Testis (tissue), 3 donors: ENCODE results near the gene AMOT. TPM values are rescaled to one million over a fixed set of nuclear protein-coding genes. Genes with fewer than 3 reads are reported as not detected.

ENCODE experiments used
- DNase-seq: peaks from one replicate; pipeline ENCODE4 v3.0.0-alpha.2; 2019
- H3K27ac ChIP-seq, 2 donors: fragments of 200-600 bp; sonication (generic); one replicate each; pipeline ENCODE4 v1.5.1; 2019
- H3K27me3 ChIP-seq: fragments of 200-600 bp; sonication (generic); one replicate; pipeline ENCODE4 v1.5.1; 2019
- H3K36me3 ChIP-seq: fragments of 200-600 bp; sonication (generic); one replicate; pipeline ENCODE4 v1.5.1; 2017; ENCODE audit warnings: low read depth; ENCODE audit errors: missing control alignments
- H3K4me1 ChIP-seq: fragments of 200-600 bp; sonication (generic); one replicate; pipeline ENCODE4 v1.5.1; 2019
- H3K4me3 ChIP-seq, 2 donors: fragments of 200-600 bp; sonication (generic); one replicate each; pipeline ENCODE4 v1.5.1; 2017 to 2019
- H3K9me3 ChIP-seq: fragments of 200-600 bp; sonication (generic); one replicate; pipeline ENCODE4 v1.5.1; 2017
- CTCF ChIP-seq, 3 experiments: fragments of 450-650 bp in 2 of 3; fragments of 200-600 bp in 1 of 3; sonication (generic) in 1 of 3; IDR thresholded peaks; one replicate each; pipeline ENCODE4 v1.5.1; 2016 to 2019; ENCODE audit warnings: antibody characterized with exemption in 3 of 3, mild to moderate bottlenecking in 2 of 3, moderate library complexity in 1 of 3
- POLR2A ChIP-seq: fragments of 450-650 bp; IDR thresholded peaks from one replicate; pipeline ENCODE4 v1.6.1; 2017; ENCODE audit warnings: antibody characterized with exemption, mild to moderate bottlenecking, moderate library complexity
- WGBS, 2 donors: methylation state at CpG; one replicate each; pipeline ENCODE4 v1.1.5; 2018; 5-methylcytosine and 5-hydroxymethylcytosine counted together
- intact Hi-C: fragments of 100-400 bp; cut with DNase I; formaldehyde crosslinking; loops from one replicate; pipeline ENCODE4 v1.15.1; 2023; ENCODE audit warnings: low total_unique reads
- polyA plus RNA-seq: library from polyadenylated mRNA; stranded (reverse); fragments of 350-450 nt; fragmentation: Illumina TruSeq; extraction: RNeasy Lipid Tissue Mini Kit (QIAGEN cat#74804); gene quantifications from one replicate; pipeline ENCODE4 v1.2.3, GENCODE V29; 2014; ENCODE audit warnings: low read depth, low replicate concordance; ENCODE audit not compliant: insufficient read depth
- total RNA-seq, 2 donors: library from RNA; depleted of rRNA; stranded (reverse); fragments of >200 nt; gene quantifications; one replicate each; pipeline ENCODE4 v1.2.3, GENCODE V29; 2016

AMOT gene
- total and polyA plus RNA-seq, 3 donors from 2014 or later: 11.7 to 22.5 (median 14.9) TPM

DNA sequence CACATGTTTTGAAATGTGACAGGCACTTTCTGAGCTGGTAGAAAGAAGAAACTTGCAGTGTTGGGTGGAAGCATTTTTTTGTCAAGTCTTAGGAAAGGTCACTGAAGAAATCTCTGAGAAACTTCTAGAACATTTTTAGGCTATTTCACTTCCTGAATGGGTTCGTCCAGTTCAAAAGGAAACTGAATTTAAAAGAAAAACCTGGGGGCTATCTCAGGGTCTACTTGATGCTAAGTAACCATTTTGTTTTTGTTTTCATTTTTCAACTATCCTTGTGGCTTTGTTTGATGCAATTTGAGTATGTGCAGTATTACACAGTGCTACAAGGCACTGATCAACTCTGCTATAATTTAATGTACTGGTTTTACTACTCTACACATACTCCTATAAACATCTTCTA, 34.0 kb upstream of the AMOT start:
- intact Hi-C loops: no loop called here
- no peaks in the 10 kb centered on the region for H3K9me3 ChIP-seq
- 43 to 50% methylated on average over 1 of the region's 1 CpG for WGBS, 2 donors
- TF ChIP-seq CTCF (IDR thresholded peaks at IDR 0.05): no peak
- TF ChIP-seq POLR2A: no peak
- H3K27me3 ChIP-seq: no peaks in the 10 kb centered on the region
- no peak for DNase-seq
- H3K27ac ChIP-seq: no peak overlapping the region
- no peaks in the 10 kb centered on the region for H3K36me3 ChIP-seq
- no peak overlapping the region for H3K4me3 ChIP-seq
- no peaks in the 10 kb centered on the region for H3K4me1 ChIP-seq

- no peak for TF ChIP-seq POLR2A
- no peak for DNase-seq
- no peak overlapping the region for H3K27ac ChIP-seq
- 50 to 55% methylated on average over 1 of the region's 1 CpG for WGBS, 2 donors
- no peaks in the 10 kb centered on the region for H3K4me1 ChIP-seq
- intact Hi-C loops: no loop called here
- no peaks in the 10 kb centered on the region for H3K27me3 ChIP-seq
- no peak overlapping the region for H3K4me3 ChIP-seq
- H3K36me3 ChIP-seq: no peaks in the 10 kb centered on the region
- no peaks in the 10 kb centered on the region for H3K9me3 ChIP-seq
Observed at GRCh38 chrX:112874175-112874574, 33.5 kb upstream of the AMOT start.

DNA sequence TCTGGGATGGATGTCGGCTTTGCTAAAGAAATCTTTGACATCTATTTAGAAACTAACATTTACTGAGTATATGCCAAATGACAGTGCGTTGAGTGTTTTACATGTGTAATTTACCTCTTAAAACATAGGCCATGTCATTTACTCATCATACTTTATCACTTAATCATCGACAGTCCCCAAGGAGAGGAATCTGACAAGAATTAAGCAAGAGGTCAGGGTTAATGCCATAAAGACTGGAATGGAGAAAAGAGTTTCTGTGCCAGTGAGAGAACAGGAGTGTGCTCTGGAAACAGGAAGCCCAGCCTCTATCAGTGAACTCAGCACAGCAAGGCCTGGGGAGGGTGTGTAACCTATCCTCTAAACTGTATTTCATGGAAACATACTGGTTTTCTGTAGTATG, 28.0 kb upstream of the AMOT start:
- no peak overlapping the region for H3K27ac ChIP-seq

GRCh38 chrX:112867570-112867969, 26.9 kb upstream of the AMOT start:
- no peaks in the 10 kb centered on the region for H3K9me3 ChIP-seq
- WGBS, 2 donors: 93 to 95% methylated on average over 2 of the region's 2 CpGs

More for the DNA sequence above, 28.0 kb upstream of the AMOT start:
- TF ChIP-seq CTCF (IDR thresholded peaks at IDR 0.05): no peak
- no peak for TF ChIP-seq POLR2A
- Histone ChIP-seq H3K4me3 (no peak overlapping the region), H3K4me1 (no peaks in the 10 kb centered on the region), H3K36me3 (no peaks in the 10 kb centered on the region), H3K9me3 (no peaks in the 10 kb centered on the region), H3K27me3 (no peaks in the 10 kb centered on the region)
- intact Hi-C loops: no loop called here
- WGBS, 2 donors: 79 to 92% methylated on average over 3 of the region's 3 CpGs
- DNase-seq: no peak

GRCh38 chrX:112866175-112866574, 25.5 kb upstream of the AMOT start:
- 87 to 92% methylated on average over 1 of the region's 1 CpG for WGBS, 2 donors
- DNase-seq: no peak
- no peaks in the 10 kb centered on the region for H3K27me3 ChIP-seq
- TF ChIP-seq POLR2A: no peak
- TF ChIP-seq CTCF (IDR thresholded peaks at IDR 0.05): no peak
- H3K9me3 ChIP-seq: no peaks in the 10 kb centered on the region
- intact Hi-C loops: no loop called here
- no peak overlapping the region for H3K4me3 ChIP-seq
- H3K36me3 ChIP-seq: no peaks in the 10 kb centered on the region
- H3K27ac ChIP-seq: no peak overlapping the region
- H3K4me1 ChIP-seq: no peaks in the 10 kb centered on the region

More at GRCh38 chrX:112867570-112867969, 26.9 kb upstream of the AMOT start:
- Histone ChIP-seq H3K27ac (no peak overlapping the region), H3K36me3 (no peaks in the 10 kb centered on the region), H3K27me3 (no peaks in the 10 kb centered on the region), H3K4me1 (no peaks in the 10 kb centered on the region), H3K4me3 (no peak overlapping the region)
- DNase-seq: no peak
- intact Hi-C loops: no loop called here
- no peak for TF ChIP-seq POLR2A
- no peak for TF ChIP-seq CTCF (IDR thresholded peaks at IDR 0.05)
